Measurements from ENCODE around the gene FOXK1.
"Not testable (repeated sequence)": the region's sequence is repeated elsewhere in the genome, so short reads cannot be mapped to it uniquely, and the experiment has no call there.

Gene FOXK1

GRCh38 chr7:4641091-4641666 lies 40.9 kb upstream of the FOXK1 start:
- no peak overlapping the region for H3K27ac ChIP-seq
- no peaks in the 10 kb centered on the region for H3K79me2 ChIP-seq (ENCODE audit: insufficient read depth, low read depth)
- TF ChIP-seq, protein P1, sequence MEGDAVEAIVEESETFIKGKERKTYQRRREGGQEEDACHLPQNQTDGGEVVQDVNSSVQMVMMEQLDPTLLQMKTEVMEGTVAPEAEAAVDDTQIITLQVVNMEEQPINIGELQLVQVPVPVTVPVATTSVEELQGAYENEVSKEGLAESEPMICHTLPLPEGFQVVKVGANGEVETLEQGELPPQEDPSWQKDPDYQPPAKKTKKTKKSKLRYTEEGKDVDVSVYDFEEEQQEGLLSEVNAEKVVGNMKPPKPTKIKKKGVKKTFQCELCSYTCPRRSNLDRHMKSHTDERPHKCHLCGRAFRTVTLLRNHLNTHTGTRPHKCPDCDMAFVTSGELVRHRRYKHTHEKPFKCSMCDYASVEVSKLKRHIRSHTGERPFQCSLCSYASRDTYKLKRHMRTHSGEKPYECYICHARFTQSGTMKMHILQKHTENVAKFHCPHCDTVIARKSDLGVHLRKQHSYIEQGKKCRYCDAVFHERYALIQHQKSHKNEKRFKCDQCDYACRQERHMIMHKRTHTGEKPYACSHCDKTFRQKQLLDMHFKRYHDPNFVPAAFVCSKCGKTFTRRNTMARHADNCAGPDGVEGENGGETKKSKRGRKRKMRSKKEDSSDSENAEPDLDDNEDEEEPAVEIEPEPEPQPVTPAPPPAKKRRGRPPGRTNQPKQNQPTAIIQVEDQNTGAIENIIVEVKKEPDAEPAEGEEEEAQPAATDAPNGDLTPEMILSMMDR (conservative IDR thresholded peaks at IDR 0.05; ENCODE audit: low read depth, low read length) = no peak
- no peaks in the 10 kb centered on the region for H3K27me3 ChIP-seq (ENCODE audit: insufficient read depth, low read depth)
- H3K9ac ChIP-seq = no peak overlapping the region
- no peaks in the 10 kb centered on the region for H4K20me1 ChIP-seq (ENCODE audit: insufficient read depth)
- H3K4me1 ChIP-seq (ENCODE audit: low read depth, poor library complexity, severe bottlenecking) = peaks cover 42% of the 10 kb centered on the region
- H3K4me2 ChIP-seq = peak overlapping the region; percentile 79
- H3K4me3 ChIP-seq (IDR thresholded peaks at IDR 0.05; ENCODE audit: insufficient read depth, low read depth, low read length) = no peak overlapping the region
- H3K36me3 ChIP-seq (ENCODE audit: insufficient read depth) = no peaks in the 10 kb centered on the region
- H2AFZ ChIP-seq (ENCODE audit: low read depth) = peak overlapping the region; percentile 75

DNA sequence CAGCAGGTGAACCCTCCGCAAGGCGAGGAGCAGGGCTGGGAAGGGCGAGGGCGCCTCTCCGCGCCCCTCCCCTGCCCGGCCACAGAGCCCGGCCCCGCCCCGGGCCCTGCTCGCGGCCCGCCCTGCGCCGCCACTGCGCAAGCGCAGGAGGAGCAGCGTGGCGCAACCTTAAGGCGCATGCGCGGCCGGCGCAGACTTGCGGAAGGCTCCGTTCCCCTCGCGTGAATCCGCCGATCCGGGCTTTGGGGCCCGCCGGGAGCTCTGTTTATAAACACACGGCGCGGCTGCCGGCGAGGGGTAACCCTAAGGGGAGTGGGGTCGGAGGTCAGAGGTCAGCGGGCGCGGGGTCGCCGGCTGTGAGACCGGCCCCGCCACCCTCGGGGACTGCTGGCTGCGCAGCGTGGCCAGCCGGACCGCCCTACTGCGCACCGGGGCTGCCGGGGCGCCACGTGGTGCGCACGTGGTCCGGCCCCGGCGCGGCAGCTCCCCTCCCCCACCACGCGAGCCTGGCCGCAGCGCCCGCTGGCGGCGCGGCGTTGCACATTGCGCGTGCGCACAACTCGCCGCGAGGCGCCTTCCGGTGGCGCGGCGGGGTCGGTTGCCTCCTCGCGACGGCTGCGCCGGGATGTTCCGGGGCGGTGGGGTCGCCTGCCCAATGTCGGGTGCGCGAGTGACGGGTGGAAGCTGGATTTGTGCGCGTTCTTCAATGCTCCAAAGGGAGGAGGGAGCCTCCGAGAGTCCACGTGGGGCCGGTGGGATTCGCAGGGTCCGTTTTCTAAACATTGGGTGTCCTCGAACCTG lies 40.2 kb upstream of the FOXK1 start:
- TF ChIP-seq, protein P1 (conservative IDR thresholded peaks at IDR 0.05; ENCODE audit: low read depth, low read length) = no peak
- peak overlapping the region; percentile 88 for H3K27ac ChIP-seq
- H3K79me2 ChIP-seq (ENCODE audit: insufficient read depth, low read depth) = no peaks in the 10 kb centered on the region
- H4K20me1 ChIP-seq (ENCODE audit: insufficient read depth) = no peaks in the 10 kb centered on the region
- peak overlapping the region; percentile 75 for H2AFZ ChIP-seq (ENCODE audit: low read depth)
- H3K4me1 ChIP-seq (ENCODE audit: low read depth, poor library complexity, severe bottlenecking) = peaks cover 42% of the 10 kb centered on the region
- no peaks in the 10 kb centered on the region for H3K36me3 ChIP-seq (ENCODE audit: insufficient read depth)
- H3K27me3 ChIP-seq (ENCODE audit: insufficient read depth, low read depth) = no peaks in the 10 kb centered on the region
- peak overlapping the region; percentile 97 for H3K9ac ChIP-seq
- peak overlapping the region; percentile 79 for H3K4me2 ChIP-seq
- no peak overlapping the region for H3K4me3 ChIP-seq (IDR thresholded peaks at IDR 0.05; ENCODE audit: insufficient read depth, low read depth, low read length)

- peak overlapping the region; percentile 75 for H2AFZ ChIP-seq (ENCODE audit: low read depth)
- peaks cover 40% of the 10 kb centered on the region for H3K4me1 ChIP-seq (ENCODE audit: low read depth, poor library complexity, severe bottlenecking)
- H3K27me3 ChIP-seq (ENCODE audit: insufficient read depth, low read depth) = no peaks in the 10 kb centered on the region
- H4K20me1 ChIP-seq (ENCODE audit: insufficient read depth) = no peaks in the 10 kb centered on the region
- TF ChIP-seq, protein P1 (conservative IDR thresholded peaks at IDR 0.05; ENCODE audit: low read depth, low read length) = no peak
- peak overlapping the region; percentile 75 for H3K4me2 ChIP-seq
- H3K27ac ChIP-seq = peak overlapping the region; percentile 88
- H3K4me3 ChIP-seq (IDR thresholded peaks at IDR 0.05; ENCODE audit: insufficient read depth, low read depth, low read length) = no peak overlapping the region
- no peaks in the 10 kb centered on the region for H3K79me2 ChIP-seq (ENCODE audit: insufficient read depth, low read depth)
- peak overlapping the region; percentile 97 for H3K9ac ChIP-seq
- H3K36me3 ChIP-seq (ENCODE audit: insufficient read depth) = no peaks in the 10 kb centered on the region
Observed at GRCh38 chr7:4642468-4643203, 39.5 kb upstream of the FOXK1 start.

DNA sequence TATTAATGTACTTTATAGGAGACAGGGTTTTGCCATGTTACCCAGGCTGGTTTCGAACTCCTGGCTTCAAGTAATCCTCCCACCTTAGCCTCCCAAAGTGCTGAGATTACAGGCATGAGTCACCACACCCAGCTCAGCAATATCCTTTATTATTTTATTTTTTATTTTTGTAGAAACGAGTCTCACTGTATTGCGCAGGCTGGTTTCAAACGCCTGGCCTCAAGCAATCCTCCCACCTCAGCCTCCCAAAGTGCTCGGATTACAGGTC lies 39.0 kb upstream of the FOXK1 start:
- H3K79me2 ChIP-seq (ENCODE audit: insufficient read depth, low read depth); H3K36me3 ChIP-seq (ENCODE audit: insufficient read depth); H3K27ac ChIP-seq; H3K27me3 ChIP-seq (ENCODE audit: insufficient read depth, low read depth); H3K4me3 ChIP-seq (IDR thresholded peaks at IDR 0.05; ENCODE audit: insufficient read depth, low read depth, low read length); H3K9ac ChIP-seq; H4K20me1 ChIP-seq (ENCODE audit: insufficient read depth): not testable (repeated sequence)
- peak overlapping the region; percentile 75 for H3K4me2 ChIP-seq
- peak overlapping the region; percentile 75; the same call in 1 of the 2 replicates for H2AFZ ChIP-seq (ENCODE audit: low read depth)
- peaks cover 35% of the 10 kb centered on the region for H3K4me1 ChIP-seq (ENCODE audit: low read depth, poor library complexity, severe bottlenecking)
